ENCODE data around the gene PLEKHM3. TPM values are rescaled to one million over a fixed set of nuclear protein-coding genes. Genes with fewer than 3 reads are reported as not detected.

Gene PLEKHM3
- total and polyA plus RNA-seq, 2 experiments from 2014 or later: 3.9 to 8.8 TPM

- Histone ChIP-seq H3K27me3 (ENCODE audit: insufficient read depth) (no peaks in the 10 kb centered on the region), H3F3A (replicated peaks; ENCODE audit: low read depth) (no peaks in the 10 kb centered on the region), H4K20me1 (replicated peaks; ENCODE audit: insufficient read depth) (no peaks in the 10 kb centered on the region), H3K79me2 (replicated peaks; ENCODE audit: insufficient read depth) (no peaks in the 10 kb centered on the region), H3K36me3 (ENCODE audit: insufficient read depth) (no peaks in the 10 kb centered on the region), H3K4me2 (peak overlapping the region; percentile 53), H3K4me3 (no peak overlapping the region), H2AFZ (no peak overlapping the region), H3K27ac (ENCODE audit: low read depth) (no peak overlapping the region), H3K4me1 (ENCODE audit: insufficient read depth) (peaks cover 32% of the 10 kb centered on the region), H3K9me2 (ENCODE audit: insufficient read depth) (no peaks in the 10 kb centered on the region)
- Mint-ChIP-seq H3K27ac (no peak overlapping the region), H3K36me3 (ENCODE audit: low read depth) (no peaks in the 10 kb centered on the region), H3K9me3 (no peaks in the 10 kb centered on the region), H3K4me1 (peaks cover 40% of the 10 kb centered on the region), H3K4me3 (no peak overlapping the region; the same call in 2 of the 3 replicates), H3K27me3 (ENCODE audit: insufficient read depth, low read depth, poor library complexity) (no peaks in the 10 kb centered on the region)
- DNase-seq (ENCODE audit: low spot score) (peak; percentile 18), ATAC-seq (peak; percentile 64)
- TF ChIP-seq EZH2phosphoT487 (IDR thresholded peaks at IDR 0.05; ENCODE audit: unreplicated experiment): no peak
- no peak for TF ChIP-seq JUNB (IDR thresholded peaks at IDR 0.05; ENCODE audit: unreplicated experiment)
- no peak for TF ChIP-seq STAT1 (IDR thresholded peaks at IDR 0.05; ENCODE audit: unreplicated experiment)
- TF ChIP-seq CREB1 (CRISPR knock-in tag; IDR thresholded peaks at IDR 0.05; ENCODE audit: low read depth): no peak
- TF ChIP-seq ZNF462 (CRISPR knock-in tag; IDR thresholded peaks at IDR 0.05): no peak
- TF ChIP-seq ZNF114 (CRISPR knock-in tag; IDR thresholded peaks at IDR 0.05): no peak
- TF ChIP-seq NANOG (IDR thresholded peaks at IDR 0.05; ENCODE audit: borderline replicate concordance): no peak
- TF ChIP-seq ETS1 (IDR thresholded peaks at IDR 0.05): no peak
- no peak for TF ChIP-seq REST (IDR thresholded peaks at IDR 0.05; ENCODE audit: unreplicated experiment)
- TF ChIP-seq EZH2 (IDR thresholded peaks at IDR 0.05; ENCODE audit: low read depth, unreplicated experiment): no peak
- TF ChIP-seq POLR2AphosphoS5 (IDR thresholded peaks at IDR 0.05; ENCODE audit: low read depth): no peak
- no peak for TF ChIP-seq CTCF (conservative IDR thresholded peaks at IDR 0.05; ENCODE audit: low read depth in 2 of 2)
- TF ChIP-seq ZNF331 (CRISPR knock-in tag; IDR thresholded peaks at IDR 0.05; ENCODE audit: low read depth): no peak
Observed at GRCh38 chr2:207951734-207952470, 73.4 kb downstream of the PLEKHM3 start.

All from GM23338 (cell line).